WI38 (cell line): Measurements from ENCODE around the gene OPN1LW.
"Not testable (repeated sequence)": the region's sequence is repeated elsewhere in the genome, so short reads cannot be mapped to it uniquely, and the experiment has no call there.

ENCODE experiments used
- H3K4me3 ChIP-seq: 2 replicates; pipeline ENCODE4 v1.5.1; 2011; ENCODE audit warnings: low read depth, mild to moderate bottlenecking, control low read depth, low read length
- TF ChIP-seq, protein P1 (sequence below): IDR thresholded peaks from 2 replicates; pipeline ENCODE4 v1.5.1; 2012; ENCODE audit warnings: low read depth, mild to moderate bottlenecking, control low read depth, low read length

Gene OPN1LW

GRCh38 chrX:154144010-154144409, at the start of gene OPN1LW:
TSS of gene OPN1LW (plus strand) at chrX:154144243. CDS start at chrX:154144284, 41 bp downstream.
- not testable (repeated sequence) for H3K4me3 ChIP-seq

DNA sequence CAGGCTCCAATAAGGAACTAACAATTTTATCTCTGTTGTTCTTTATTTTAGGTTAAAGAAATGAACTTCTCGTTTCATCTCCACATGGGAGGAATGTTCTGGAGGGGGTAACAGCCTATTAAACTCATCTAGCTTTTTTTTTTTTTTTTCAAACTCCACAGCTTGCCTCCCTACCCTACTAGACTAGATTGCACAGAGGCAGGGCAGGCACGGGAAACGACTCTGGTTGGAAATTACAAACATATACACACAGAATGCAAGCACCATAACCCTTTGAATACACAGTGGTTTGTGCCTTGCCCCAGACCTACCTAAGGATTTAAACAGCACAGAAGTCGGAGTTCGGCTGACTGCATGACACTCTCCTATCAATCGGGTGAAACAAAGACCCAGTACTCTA, 49.2 kb upstream of the OPN1LW start:
- no peak overlapping the region for H3K4me3 ChIP-seq
- TF ChIP-seq, protein P1, sequence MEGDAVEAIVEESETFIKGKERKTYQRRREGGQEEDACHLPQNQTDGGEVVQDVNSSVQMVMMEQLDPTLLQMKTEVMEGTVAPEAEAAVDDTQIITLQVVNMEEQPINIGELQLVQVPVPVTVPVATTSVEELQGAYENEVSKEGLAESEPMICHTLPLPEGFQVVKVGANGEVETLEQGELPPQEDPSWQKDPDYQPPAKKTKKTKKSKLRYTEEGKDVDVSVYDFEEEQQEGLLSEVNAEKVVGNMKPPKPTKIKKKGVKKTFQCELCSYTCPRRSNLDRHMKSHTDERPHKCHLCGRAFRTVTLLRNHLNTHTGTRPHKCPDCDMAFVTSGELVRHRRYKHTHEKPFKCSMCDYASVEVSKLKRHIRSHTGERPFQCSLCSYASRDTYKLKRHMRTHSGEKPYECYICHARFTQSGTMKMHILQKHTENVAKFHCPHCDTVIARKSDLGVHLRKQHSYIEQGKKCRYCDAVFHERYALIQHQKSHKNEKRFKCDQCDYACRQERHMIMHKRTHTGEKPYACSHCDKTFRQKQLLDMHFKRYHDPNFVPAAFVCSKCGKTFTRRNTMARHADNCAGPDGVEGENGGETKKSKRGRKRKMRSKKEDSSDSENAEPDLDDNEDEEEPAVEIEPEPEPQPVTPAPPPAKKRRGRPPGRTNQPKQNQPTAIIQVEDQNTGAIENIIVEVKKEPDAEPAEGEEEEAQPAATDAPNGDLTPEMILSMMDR = no peak

- TF ChIP-seq, protein P1 = no peak
- peak overlapping the region; percentile 68 for H3K4me3 ChIP-seq
Measured at GRCh38 chrX:154096140-154097002, 47.7 kb upstream of the OPN1LW start.

- TF ChIP-seq, protein P1 = no peak
- H3K4me3 ChIP-seq = peak overlapping the region; percentile 68
Measured at GRCh38 chrX:154097003-154097588, 46.9 kb upstream of the OPN1LW start.

- TF ChIP-seq, protein P1 = no peak
- peak within 1 kb of the TSS; percentile 68 for H3K4me3 ChIP-seq
Measured at GRCh38 chrX:154097589-154098541, 46.2 kb upstream of the OPN1LW start, which contains the start of gene MECP2. TSS of gene MECP2 (minus strand) at chrX:154097717.

GRCh38 chrX:154098551-154098950, 45.5 kb upstream of the OPN1LW start:
- TF ChIP-seq, protein P1 = no peak
- H3K4me3 ChIP-seq = no peak overlapping the region

DNA sequence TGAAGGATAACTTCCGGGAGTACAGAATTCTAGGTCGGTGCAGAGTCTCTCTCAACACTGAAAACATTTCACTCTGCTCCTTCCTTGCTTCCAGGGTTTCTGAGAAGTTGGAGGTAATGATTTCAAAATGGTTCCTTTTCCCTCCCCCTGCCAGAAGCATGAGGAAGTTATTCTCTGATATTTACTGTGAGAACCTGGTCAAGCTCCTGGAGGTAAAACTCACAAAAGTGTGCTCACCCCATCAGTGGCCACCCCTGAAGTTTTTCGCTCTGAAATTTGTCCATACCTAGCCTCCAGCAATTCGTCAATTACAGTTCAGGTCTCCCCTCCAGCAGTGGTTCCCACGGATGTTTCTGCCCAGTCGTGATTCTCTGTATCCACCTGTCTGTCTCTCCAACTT, 30.3 kb upstream of the OPN1LW start:
- TF ChIP-seq, protein P1 = no peak

More for the DNA sequence above, 30.3 kb upstream of the OPN1LW start:
- no peak overlapping the region for H3K4me3 ChIP-seq
